C4-2B (cell line): ENCODE results near the gene ARHGAP10.

Source experiments
- ZFX ChIP-seq: fragments of 450-650 bp; IDR thresholded peaks from 2 replicates; pipeline ENCODE4 v1.6.1; 2017
- TF ChIP-seq, protein P1 (sequence below): fragments of 450-650 bp; conservative IDR thresholded peaks from 2 replicates; pipeline ENCODE4 v1.5.1; 2017; ENCODE audit warnings: mild to moderate bottlenecking

DNA sequence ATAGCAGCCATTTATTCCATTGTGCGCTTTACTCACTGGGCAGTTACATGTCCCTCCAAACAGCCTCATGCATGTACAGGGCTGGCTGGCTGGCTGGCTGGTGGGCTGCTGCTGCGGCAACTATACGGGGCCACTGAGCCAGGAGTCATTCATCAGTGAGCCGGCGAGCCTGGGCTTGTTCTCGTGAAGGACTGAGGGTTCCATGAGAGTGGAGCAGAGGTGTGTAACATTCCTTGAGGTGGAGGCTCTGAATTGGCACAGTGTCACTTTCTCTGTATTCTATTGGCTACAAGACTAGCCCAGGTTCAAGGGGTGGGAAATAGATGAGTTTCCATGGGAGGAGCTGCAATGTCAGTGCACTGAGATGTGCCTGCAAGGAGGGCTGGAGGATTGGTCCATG is 89.1 kb downstream of the ARHGAP10 start:
- TF ChIP-seq, protein P1, sequence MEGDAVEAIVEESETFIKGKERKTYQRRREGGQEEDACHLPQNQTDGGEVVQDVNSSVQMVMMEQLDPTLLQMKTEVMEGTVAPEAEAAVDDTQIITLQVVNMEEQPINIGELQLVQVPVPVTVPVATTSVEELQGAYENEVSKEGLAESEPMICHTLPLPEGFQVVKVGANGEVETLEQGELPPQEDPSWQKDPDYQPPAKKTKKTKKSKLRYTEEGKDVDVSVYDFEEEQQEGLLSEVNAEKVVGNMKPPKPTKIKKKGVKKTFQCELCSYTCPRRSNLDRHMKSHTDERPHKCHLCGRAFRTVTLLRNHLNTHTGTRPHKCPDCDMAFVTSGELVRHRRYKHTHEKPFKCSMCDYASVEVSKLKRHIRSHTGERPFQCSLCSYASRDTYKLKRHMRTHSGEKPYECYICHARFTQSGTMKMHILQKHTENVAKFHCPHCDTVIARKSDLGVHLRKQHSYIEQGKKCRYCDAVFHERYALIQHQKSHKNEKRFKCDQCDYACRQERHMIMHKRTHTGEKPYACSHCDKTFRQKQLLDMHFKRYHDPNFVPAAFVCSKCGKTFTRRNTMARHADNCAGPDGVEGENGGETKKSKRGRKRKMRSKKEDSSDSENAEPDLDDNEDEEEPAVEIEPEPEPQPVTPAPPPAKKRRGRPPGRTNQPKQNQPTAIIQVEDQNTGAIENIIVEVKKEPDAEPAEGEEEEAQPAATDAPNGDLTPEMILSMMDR: no peak
- no peak for TF ChIP-seq ZFX
